ENCODE measurements around the gene MMP3.

DNA sequence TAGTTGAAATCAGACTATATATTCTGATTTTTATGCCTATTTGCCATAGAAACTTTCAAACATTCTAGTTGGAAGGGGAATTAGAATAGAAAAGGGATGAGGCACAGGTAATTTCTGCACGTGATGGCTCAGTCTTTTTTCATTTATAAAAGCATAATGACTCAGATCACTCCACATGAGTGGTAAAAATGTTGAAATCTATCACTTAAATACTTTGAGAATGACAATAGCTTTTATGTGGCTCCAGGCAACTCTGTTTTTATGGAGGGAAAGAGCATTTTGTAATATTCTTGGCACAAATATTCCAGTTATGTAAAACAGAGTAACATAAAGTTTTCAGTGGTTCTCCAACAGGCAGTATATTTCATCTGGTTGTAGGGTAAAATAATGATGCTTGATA lies 5.9 kb upstream of the MMP3 start:
- TF ChIP-seq POLR2A (IDR thresholded peaks at IDR 0.05) = no peak
- TF ChIP-seq, protein P1, sequence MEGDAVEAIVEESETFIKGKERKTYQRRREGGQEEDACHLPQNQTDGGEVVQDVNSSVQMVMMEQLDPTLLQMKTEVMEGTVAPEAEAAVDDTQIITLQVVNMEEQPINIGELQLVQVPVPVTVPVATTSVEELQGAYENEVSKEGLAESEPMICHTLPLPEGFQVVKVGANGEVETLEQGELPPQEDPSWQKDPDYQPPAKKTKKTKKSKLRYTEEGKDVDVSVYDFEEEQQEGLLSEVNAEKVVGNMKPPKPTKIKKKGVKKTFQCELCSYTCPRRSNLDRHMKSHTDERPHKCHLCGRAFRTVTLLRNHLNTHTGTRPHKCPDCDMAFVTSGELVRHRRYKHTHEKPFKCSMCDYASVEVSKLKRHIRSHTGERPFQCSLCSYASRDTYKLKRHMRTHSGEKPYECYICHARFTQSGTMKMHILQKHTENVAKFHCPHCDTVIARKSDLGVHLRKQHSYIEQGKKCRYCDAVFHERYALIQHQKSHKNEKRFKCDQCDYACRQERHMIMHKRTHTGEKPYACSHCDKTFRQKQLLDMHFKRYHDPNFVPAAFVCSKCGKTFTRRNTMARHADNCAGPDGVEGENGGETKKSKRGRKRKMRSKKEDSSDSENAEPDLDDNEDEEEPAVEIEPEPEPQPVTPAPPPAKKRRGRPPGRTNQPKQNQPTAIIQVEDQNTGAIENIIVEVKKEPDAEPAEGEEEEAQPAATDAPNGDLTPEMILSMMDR (IDR thresholded peaks at IDR 0.05) = no peak

All from prostate gland (tissue), 2 donors.